ENCODE results near the gene GPR42. TPM values are rescaled to one million over a fixed set of nuclear protein-coding genes. Genes with fewer than 3 reads are reported as not detected.
A peak's percentile ranks its signal among the peaks of the same experiment; 100 is the strongest.

GPR42 gene
- total and polyA plus RNA-seq, 10 of the 15 experiments (the other 5 are each of a cell fraction or from before 2014, with no cell fraction given), result 0.13 TPM; not detected in 9

- peak; percentile 78 for TF ChIP-seq ZNF217 (IDR thresholded peaks at IDR 0.05)
- TF ChIP-seq MEF2B (IDR thresholded peaks at IDR 0.05; ENCODE audit: partially characterized antibody, poor library complexity, severe bottlenecking), result peak; percentile 100
- TF ChIP-seq FOXM1 (IDR thresholded peaks at IDR 0.05; ENCODE audit: low read depth, low read length), result peak; percentile 80; the same call in 1 of the 2 replicates
- TF ChIP-seq ATF7 (IDR thresholded peaks at IDR 0.05; ENCODE audit: low read depth), result peak; percentile 82
- peak; percentile 95 for TF ChIP-seq ATF2 (IDR thresholded peaks at IDR 0.05; ENCODE audit: low read length)
- peak; percentile 80 for TF ChIP-seq NR2F1 (conservative IDR thresholded peaks at IDR 0.05)
- TF ChIP-seq YBX1 (IDR thresholded peaks at IDR 0.05), result peak; percentile 96
- peak; percentile 52; the same call in 1 of the 2 replicates for TF ChIP-seq BCL11A (IDR thresholded peaks at IDR 0.05; ENCODE audit: low read depth, low read length)
- TF ChIP-seq RAD21 (IDR thresholded peaks at IDR 0.05; ENCODE audit: insufficient read depth, low read depth, low read length), result peak; percentile 39
- peak; percentile 92 for TF ChIP-seq GATAD2B (conservative IDR thresholded peaks at IDR 0.05; ENCODE audit: low read depth)
- peak; percentile 44; the same call in 1 of the 2 replicates for TF ChIP-seq DPF2 (IDR thresholded peaks at IDR 0.05)
- TF ChIP-seq CUX1 (IDR thresholded peaks at IDR 0.05; ENCODE audit: insufficient replicate concordance, low read depth, low read length), result peak; percentile 95
- TF ChIP-seq SMAD1 (IDR thresholded peaks at IDR 0.05; ENCODE audit: low read depth, partially characterized antibody), result peak; percentile 28
- TF ChIP-seq ZNF687 (IDR thresholded peaks at IDR 0.05), result peak; percentile 82; the same call in 1 of the 2 replicates
- TF ChIP-seq, protein P1, sequence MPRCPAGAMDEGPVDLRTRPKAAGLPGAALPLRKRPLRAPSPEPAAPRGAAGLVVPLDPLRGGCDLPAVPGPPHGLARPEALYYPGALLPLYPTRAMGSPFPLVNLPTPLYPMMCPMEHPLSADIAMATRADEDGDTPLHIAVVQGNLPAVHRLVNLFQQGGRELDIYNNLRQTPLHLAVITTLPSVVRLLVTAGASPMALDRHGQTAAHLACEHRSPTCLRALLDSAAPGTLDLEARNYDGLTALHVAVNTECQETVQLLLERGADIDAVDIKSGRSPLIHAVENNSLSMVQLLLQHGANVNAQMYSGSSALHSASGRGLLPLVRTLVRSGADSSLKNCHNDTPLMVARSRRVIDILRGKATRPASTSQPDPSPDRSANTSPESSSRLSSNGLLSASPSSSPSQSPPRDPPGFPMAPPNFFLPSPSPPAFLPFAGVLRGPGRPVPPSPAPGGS (IDR thresholded peaks at IDR 0.05; ENCODE audit: borderline replicate concordance, insufficient read depth, low read depth, low read length, poor library complexity, severe bottlenecking), result peak; percentile 99
These were observed 30.5 kb downstream of the GPR42 start (continued) for GRCh38 chr19:35401416-35401815.

Data from GM12878 (cell line).